C4-2B (cell line): Measurements from ENCODE around the gene PLPP4.

Experiments
- ZFX ChIP-seq: fragments of 450-650 bp; IDR thresholded peaks from 2 replicates; pipeline ENCODE4 v1.6.1; 2017
- TF ChIP-seq, protein P1 (sequence below): fragments of 450-650 bp; conservative IDR thresholded peaks from 2 replicates; pipeline ENCODE4 v1.5.1; 2017; ENCODE audit warnings: mild to moderate bottlenecking

DNA sequence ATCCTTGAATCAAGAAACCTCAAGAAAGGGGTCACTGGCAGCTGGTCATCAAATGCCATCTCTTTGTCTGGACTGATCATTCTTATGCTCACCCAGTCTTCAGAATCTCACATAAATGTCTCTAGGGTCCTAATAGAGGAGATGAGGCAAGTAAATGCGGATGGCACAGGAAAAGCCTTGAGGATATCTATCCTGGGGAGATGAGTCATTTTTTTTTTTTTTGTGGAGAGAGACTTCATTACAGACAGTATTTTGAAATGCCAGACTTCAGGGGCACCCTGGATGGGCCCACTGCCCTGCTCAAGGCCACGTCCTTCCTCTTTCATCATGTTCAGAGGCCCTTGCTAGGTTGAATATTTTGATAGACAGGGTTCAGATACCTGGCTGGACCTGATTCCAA lies 19.5 kb upstream of the PLPP4 start:
- TF ChIP-seq, protein P1, sequence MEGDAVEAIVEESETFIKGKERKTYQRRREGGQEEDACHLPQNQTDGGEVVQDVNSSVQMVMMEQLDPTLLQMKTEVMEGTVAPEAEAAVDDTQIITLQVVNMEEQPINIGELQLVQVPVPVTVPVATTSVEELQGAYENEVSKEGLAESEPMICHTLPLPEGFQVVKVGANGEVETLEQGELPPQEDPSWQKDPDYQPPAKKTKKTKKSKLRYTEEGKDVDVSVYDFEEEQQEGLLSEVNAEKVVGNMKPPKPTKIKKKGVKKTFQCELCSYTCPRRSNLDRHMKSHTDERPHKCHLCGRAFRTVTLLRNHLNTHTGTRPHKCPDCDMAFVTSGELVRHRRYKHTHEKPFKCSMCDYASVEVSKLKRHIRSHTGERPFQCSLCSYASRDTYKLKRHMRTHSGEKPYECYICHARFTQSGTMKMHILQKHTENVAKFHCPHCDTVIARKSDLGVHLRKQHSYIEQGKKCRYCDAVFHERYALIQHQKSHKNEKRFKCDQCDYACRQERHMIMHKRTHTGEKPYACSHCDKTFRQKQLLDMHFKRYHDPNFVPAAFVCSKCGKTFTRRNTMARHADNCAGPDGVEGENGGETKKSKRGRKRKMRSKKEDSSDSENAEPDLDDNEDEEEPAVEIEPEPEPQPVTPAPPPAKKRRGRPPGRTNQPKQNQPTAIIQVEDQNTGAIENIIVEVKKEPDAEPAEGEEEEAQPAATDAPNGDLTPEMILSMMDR = no peak
- TF ChIP-seq ZFX = no peak
